NT2/D1 (cell line): Measurements from ENCODE around the gene RAI1.

Experiments used
- DNase-seq: peaks from one replicate; pipeline ENCODE4 v3.0.0-alpha.2; 2011; ENCODE audit warnings: low read depth, low spot score
- H3K27me3 ChIP-seq: 2 replicates; pipeline ENCODE4 v1.6.0; 2011; ENCODE audit warnings: mild to moderate bottlenecking; ENCODE audit not compliant: insufficient read length, insufficient read depth
- H3K36me3 ChIP-seq: 2 replicates; pipeline ENCODE4 v1.6.1; 2011; ENCODE audit warnings: mild to moderate bottlenecking, low read length, mixed read lengths; ENCODE audit not compliant: insufficient read depth, insufficient read length
- H3K4me1 ChIP-seq: 2 replicates; pipeline ENCODE4 v1.5.1; 2011; ENCODE audit not compliant: insufficient read depth, insufficient read length
- H3K4me3 ChIP-seq: 2 replicates; pipeline ENCODE4 v1.5.1; 2011; ENCODE audit warnings: low read depth; ENCODE audit not compliant: insufficient read length
- H3K9ac ChIP-seq: 2 replicates; pipeline ENCODE4 v1.6.0; 2011; ENCODE audit warnings: low read depth; ENCODE audit not compliant: insufficient read length
- H3K9me3 ChIP-seq: 2 replicates; pipeline ENCODE4 v1.5.1; 2011; ENCODE audit warnings: mild to moderate bottlenecking, low read length; ENCODE audit not compliant: insufficient read depth
- SUZ12 ChIP-seq: IDR thresholded peaks from 2 replicates; pipeline ENCODE4 v1.6.1; 2011; ENCODE audit not compliant: insufficient read length, insufficient read depth; ENCODE audit errors: extremely low read depth
- YY1 ChIP-seq: IDR thresholded peaks from 2 replicates; pipeline ENCODE4 v1.6.1; 2011; ENCODE audit not compliant: insufficient read length, insufficient read depth
- ZNF274 ChIP-seq: IDR thresholded peaks from 2 replicates; pipeline ENCODE4 v1.6.1; 2011; ENCODE audit warnings: mild to moderate bottlenecking, low read depth, low read length

RAI1 gene

GRCh38 chr17:17698869-17699351 is 17.7 kb downstream of the RAI1 start:
- Histone ChIP-seq H3K4me1 (peaks cover 30% of the 10 kb centered on the region), H3K9ac (no peak overlapping the region), H3K9me3 (no peaks in the 10 kb centered on the region), H3K27me3 (peaks cover 91% of the 10 kb centered on the region), H3K36me3 (peaks cover 2% of the 10 kb centered on the region), H3K4me3 (no peak overlapping the region)
- TF ChIP-seq ZNF274 (no peak), YY1 (no peak), SUZ12 (no peak)
- DNase-seq: no peak

- Histone ChIP-seq H3K4me1 (peaks cover 28% of the 10 kb centered on the region), H3K36me3 (peaks cover 5% of the 10 kb centered on the region), H3K9me3 (no peaks in the 10 kb centered on the region), H3K27me3 (peaks cover 97% of the 10 kb centered on the region), H3K4me3 (no peak overlapping the region), H3K9ac (no peak overlapping the region)
- no peak for DNase-seq
- TF ChIP-seq SUZ12: no peak
- TF ChIP-seq ZNF274: no peak
Measured at GRCh38 chr17:17699491-17699890, 18.2 kb downstream of the RAI1 start.

GRCh38 chr17:17700251-17700969 is 19.2 kb downstream of the RAI1 start:
- H3K9me3 ChIP-seq: no peaks in the 10 kb centered on the region
- no peak overlapping the region for H3K9ac ChIP-seq
- no peak for TF ChIP-seq ZNF274
- TF ChIP-seq YY1: no peak
- TF ChIP-seq SUZ12: no peak
- H3K4me3 ChIP-seq: no peak overlapping the region
- H3K4me1 ChIP-seq: peaks cover 26% of the 10 kb centered on the region
- peaks cover 99% of the 10 kb centered on the region for H3K27me3 ChIP-seq
- DNase-seq: no peak
- H3K36me3 ChIP-seq: peaks cover 9% of the 10 kb centered on the region

GRCh38 chr17:17701112-17701511 is 19.9 kb downstream of the RAI1 start:
- H3K36me3 ChIP-seq: peaks cover 9% of the 10 kb centered on the region
- no peak overlapping the region for H3K9ac ChIP-seq
- TF ChIP-seq YY1: no peak
- no peak for TF ChIP-seq ZNF274
- TF ChIP-seq SUZ12: no peak
- H3K27me3 ChIP-seq: peaks cover 96% of the 10 kb centered on the region
- no peak for DNase-seq
- peaks cover 26% of the 10 kb centered on the region for H3K4me1 ChIP-seq
- no peaks in the 10 kb centered on the region for H3K9me3 ChIP-seq
- no peak overlapping the region for H3K4me3 ChIP-seq

- Histone ChIP-seq H3K4me3 (no peak overlapping the region), H3K36me3 (peaks cover 9% of the 10 kb centered on the region), H3K27me3 (peaks cover 96% of the 10 kb centered on the region), H3K4me1 (peaks cover 31% of the 10 kb centered on the region), H3K9me3 (no peaks in the 10 kb centered on the region), H3K9ac (no peak overlapping the region)
- no peak for DNase-seq
- TF ChIP-seq SUZ12: no peak
- TF ChIP-seq ZNF274: no peak
- no peak for TF ChIP-seq YY1
Measured at GRCh38 chr17:17701658-17702057, 20.4 kb downstream of the RAI1 start.

DNA sequence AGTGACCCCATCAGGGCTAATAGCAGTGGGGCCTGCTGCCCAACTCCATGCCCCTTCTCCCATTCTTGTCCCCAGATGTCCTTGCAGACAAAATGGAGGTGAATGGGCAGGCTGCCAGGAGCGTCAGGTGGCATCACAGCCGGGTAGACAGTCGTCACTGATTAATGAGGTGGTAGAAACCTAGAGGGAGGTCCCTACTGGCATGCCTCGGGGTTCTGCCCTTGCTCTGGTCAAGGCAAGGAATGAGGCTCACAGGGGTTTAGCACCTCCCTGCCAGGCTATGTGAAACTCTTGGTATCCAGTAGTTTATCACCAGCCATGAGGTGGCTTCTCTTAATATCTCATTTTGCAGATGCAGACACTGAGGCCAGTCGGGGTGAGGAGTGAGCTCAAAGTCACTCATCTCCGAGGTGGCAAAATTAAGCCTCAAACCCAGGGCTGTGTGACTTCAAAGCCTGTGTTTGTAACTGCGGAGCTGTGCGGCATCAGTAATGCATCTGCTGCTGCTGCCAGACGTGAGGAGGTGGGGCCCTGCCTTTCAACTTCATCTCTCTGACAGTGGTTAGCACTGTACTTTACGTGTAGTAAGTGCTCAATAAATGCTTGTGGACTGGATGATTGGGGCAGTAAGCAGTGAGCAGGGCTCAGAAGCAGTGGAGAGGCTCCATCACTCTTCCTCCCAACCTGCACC is 21.3 kb downstream of the RAI1 start:
- Histone ChIP-seq H3K4me1 (peaks cover 36% of the 10 kb centered on the region), H3K9me3 (no peaks in the 10 kb centered on the region), H3K27me3 (peaks cover 95% of the 10 kb centered on the region), H3K9ac (no peak overlapping the region), H3K36me3 (peaks cover 9% of the 10 kb centered on the region), H3K4me3 (no peak overlapping the region)
- TF ChIP-seq ZNF274 (no peak), SUZ12 (no peak), YY1 (no peak)
- DNase-seq: no peak
